Gastroesophageal sphincter (tissue), 4 donors: ENCODE measurements around the gene VPS51. TPM values are rescaled to one million over a fixed set of nuclear protein-coding genes. Genes with fewer than 3 reads are reported as not detected.

Source experiments
- ATAC-seq: fragments of 150-250 bp; one replicate; pipeline ENCODE4 v1.9.1; 2016; ENCODE audit warnings: mild to moderate bottlenecking, moderate library complexity
- H3K27ac ChIP-seq, 4 donors: fragments of 200-600 bp; sonication (generic) in 3 of 4; 1 replicate in 3 of 4; 2 replicates in 1 of 4; pipeline ENCODE4 v1.5.1; 2016 to 2019
- H3K27me3 ChIP-seq: fragments of 200-600 bp; sonication (generic); one replicate; pipeline ENCODE4 v1.5.1; 2019
- H3K36me3 ChIP-seq, 2 donors: fragments of 200-600 bp; sonication (generic); one replicate each; pipeline ENCODE4 v1.5.1; 2019; ENCODE audit warnings: control low read depth in 1 of 2
- H3K4me1 ChIP-seq, 3 donors: fragments of 200-600 bp; sonication (generic); 1 replicate in 2 of 3; 2 replicates in 1 of 3; pipeline ENCODE4 v1.5.1; 2016 to 2019; ENCODE audit warnings: control low read depth in 2 of 3
- H3K4me3 ChIP-seq, 2 donors: fragments of 200-600 bp; sonication (generic); one replicate each; pipeline ENCODE4 v1.5.1; 2019; ENCODE audit warnings: mild to moderate bottlenecking in 1 of 2, moderate library complexity in 1 of 2
- H3K9me3 ChIP-seq, 3 donors: fragments of 200-600 bp; sonication (generic); one replicate each; pipeline ENCODE4 v1.5.1; 2017 to 2019; ENCODE audit warnings: control low read depth in 2 of 3
- CTCF ChIP-seq, 4 experiments: fragments of 200-600 bp in 2 of 4; fragments of 450-650 bp in 2 of 4; sonication (generic) in 1 of 4; IDR thresholded peaks; one replicate each; pipeline ENCODE4 v1.5.1; 2017 to 2019; ENCODE audit warnings: antibody characterized with exemption in 4 of 4, mild to moderate bottlenecking in 2 of 4, moderate library complexity in 2 of 4
- EP300 ChIP-seq: sonication (generic); formaldehyde crosslinking; IDR thresholded peaks from one replicate; pipeline ENCODE4 v1.6.1; 2017; ENCODE audit warnings: antibody characterized with exemption, mild to moderate bottlenecking
- POLR2A ChIP-seq, 2 donors: fragments of 450-650 bp; IDR thresholded peaks; one replicate each; pipeline ENCODE4 v1.6.1; 2017; ENCODE audit warnings: antibody characterized with exemption in 2 of 2, mild to moderate bottlenecking in 2 of 2, moderate library complexity in 1 of 2
- POLR2AphosphoS5 ChIP-seq: sonication (generic); formaldehyde crosslinking; IDR thresholded peaks from one replicate; pipeline ENCODE4 v1.6.1; 2017; ENCODE audit warnings: antibody characterized with exemption
- WGBS, 2 donors: methylation state at CpG; one replicate each; pipeline ENCODE4 v1.1.5; 2018; ENCODE audit warnings: low coverage in 1 of 2; 5-methylcytosine and 5-hydroxymethylcytosine counted together
- total RNA-seq, 4 donors: library from RNA; depleted of rRNA; stranded (reverse); fragments of >200 nt; gene quantifications; one replicate each; pipeline ENCODE4 v1.1.0, GENCODE V29; 2016

Gene VPS51
- total RNA-seq, 4 donors from 2014 or later = 374 to 526 (median 407) TPM

DNA sequence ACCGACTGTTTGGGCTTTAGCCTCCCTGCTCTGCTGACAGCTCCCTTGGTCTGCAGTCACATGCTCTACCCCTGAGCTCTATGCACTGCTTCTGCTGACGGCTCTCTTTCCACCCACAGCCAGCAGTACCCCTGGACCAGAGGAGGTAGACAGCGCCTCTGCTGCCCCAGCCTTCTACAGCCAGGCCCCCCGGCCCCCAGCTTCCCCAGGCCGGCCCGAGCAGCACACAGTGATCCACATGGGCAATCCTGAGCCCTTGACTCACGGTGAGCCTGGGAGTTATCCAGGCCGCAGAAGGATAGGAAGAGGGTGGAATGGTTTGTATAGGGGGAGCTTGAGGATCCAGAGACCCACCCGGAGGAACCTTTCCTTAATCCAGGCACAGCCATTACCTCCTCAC lies 9.2 kb upstream of the VPS51 start:
- Histone ChIP-seq H3K27me3 (no peaks in the 10 kb centered on the region), H3K4me1 (peaks cover 0 to 24% (median 14%) of the 10 kb centered on the region in 3 donors), H3K4me3 (no peak overlapping the region), H3K9me3 (no peaks in the 10 kb centered on the region), H3K36me3 (peaks cover 0 to 51% of the 10 kb centered on the region in 2 donors), H3K27ac (no peak overlapping the region)
- no peak for ATAC-seq
- WGBS, 2 donors = 81 to 100% methylated on average over 2 to 3 of the region's 9 CpGs
- TF ChIP-seq POLR2AphosphoS5 = no peak
- TF ChIP-seq CTCF (IDR thresholded peaks at IDR 0.05) = no peak
- TF ChIP-seq EP300 = no peak
- no peak for TF ChIP-seq POLR2A (IDR thresholded peaks at IDR 0.05)

DNA sequence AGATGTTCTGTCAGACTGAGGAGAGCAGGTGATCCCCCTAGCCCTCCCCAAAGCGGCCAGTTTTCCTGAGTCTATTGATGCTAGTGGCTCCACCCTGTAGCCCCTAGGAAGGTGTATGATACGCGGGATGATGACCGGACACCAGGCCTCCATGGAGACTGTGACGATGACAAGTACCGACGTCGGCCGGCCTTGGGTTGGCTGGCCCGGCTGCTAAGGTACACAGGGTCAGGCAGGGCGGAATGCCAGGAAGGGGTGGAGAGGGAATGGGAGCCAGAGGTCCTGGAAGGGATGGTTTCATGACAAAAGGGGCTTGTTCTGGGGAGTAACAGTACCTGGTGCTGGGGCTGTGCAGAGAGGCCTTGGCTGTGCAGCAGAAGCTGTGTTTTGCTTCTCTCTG lies 8.8 kb upstream of the VPS51 start:
- Histone ChIP-seq H3K27ac (no peak overlapping the region), H3K4me1 (peaks cover 0 to 24% (median 14%) of the 10 kb centered on the region in 3 donors), H3K9me3 (no peaks in the 10 kb centered on the region), H3K36me3 (peaks cover 0 to 51% of the 10 kb centered on the region in 2 donors), H3K4me3 (no peak overlapping the region), H3K27me3 (no peaks in the 10 kb centered on the region)
- WGBS, 2 donors = 80% methylated on average over 6 of the region's 11 CpGs; no CpG with 5 or more reads in 1 of the 2 donors
- ATAC-seq = no peak
- TF ChIP-seq POLR2AphosphoS5 (no peak), CTCF (IDR thresholded peaks at IDR 0.05) (no peak), EP300 (no peak), POLR2A (IDR thresholded peaks at IDR 0.05) (no peak)

DNA sequence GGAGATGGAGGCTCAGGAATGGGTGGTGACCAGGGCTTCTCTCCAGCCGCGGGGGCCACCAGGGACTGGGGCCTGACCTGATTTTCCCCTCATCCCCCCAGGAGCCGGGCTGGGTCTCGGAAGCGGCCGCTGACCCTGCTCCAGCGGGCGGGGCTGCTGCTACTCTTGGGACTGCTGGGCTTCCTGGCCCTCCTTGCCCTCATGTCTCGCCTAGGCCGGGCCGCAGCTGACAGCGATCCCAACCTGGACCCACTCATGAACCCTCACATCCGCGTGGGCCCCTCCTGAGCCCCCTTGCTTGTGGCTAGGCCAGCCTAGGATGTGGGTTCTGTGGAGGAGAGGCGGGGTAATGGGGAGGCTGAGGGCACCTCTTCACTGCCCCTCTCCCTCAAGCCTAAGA lies 8.2 kb upstream of the VPS51 start:
- H3K4me1 ChIP-seq = peaks cover 0 to 24% (median 14%) of the 10 kb centered on the region in 3 donors
- TF ChIP-seq POLR2AphosphoS5 (no peak), POLR2A (IDR thresholded peaks at IDR 0.05) (no peak), EP300 (no peak), CTCF (IDR thresholded peaks at IDR 0.05) (no peak)
- WGBS, 2 donors = no CpG with 5 or more reads among the region's 15 CpGs
- no peak overlapping the region for H3K4me3 ChIP-seq
- H3K27ac ChIP-seq = no peak overlapping the region
- ATAC-seq = no peak
- no peaks in the 10 kb centered on the region for H3K9me3 ChIP-seq
- no peaks in the 10 kb centered on the region for H3K27me3 ChIP-seq
- H3K36me3 ChIP-seq = peaks cover 0 to 51% of the 10 kb centered on the region in 2 donors

GRCh38 chr11:65089621-65090020 lies 6.4 kb upstream of the VPS51 start:
- Histone ChIP-seq H3K36me3 (peaks cover 0 to 51% of the 10 kb centered on the region in 2 donors), H3K27me3 (no peaks in the 10 kb centered on the region), H3K27ac (no peak overlapping the region), H3K9me3 (no peaks in the 10 kb centered on the region), H3K4me1 (peaks cover 0 to 14% (median 7%) of the 10 kb centered on the region in 3 donors), H3K4me3 (no peak overlapping the region)
- ATAC-seq = no peak
- 95% methylated on average over 3 of the region's 4 CpGs; no CpG with 5 or more reads in 1 of the 2 donors for WGBS, 2 donors
- no peak for TF ChIP-seq CTCF (IDR thresholded peaks at IDR 0.05)
- TF ChIP-seq EP300 = no peak
- TF ChIP-seq POLR2A (IDR thresholded peaks at IDR 0.05) = no peak
- no peak for TF ChIP-seq POLR2AphosphoS5

DNA sequence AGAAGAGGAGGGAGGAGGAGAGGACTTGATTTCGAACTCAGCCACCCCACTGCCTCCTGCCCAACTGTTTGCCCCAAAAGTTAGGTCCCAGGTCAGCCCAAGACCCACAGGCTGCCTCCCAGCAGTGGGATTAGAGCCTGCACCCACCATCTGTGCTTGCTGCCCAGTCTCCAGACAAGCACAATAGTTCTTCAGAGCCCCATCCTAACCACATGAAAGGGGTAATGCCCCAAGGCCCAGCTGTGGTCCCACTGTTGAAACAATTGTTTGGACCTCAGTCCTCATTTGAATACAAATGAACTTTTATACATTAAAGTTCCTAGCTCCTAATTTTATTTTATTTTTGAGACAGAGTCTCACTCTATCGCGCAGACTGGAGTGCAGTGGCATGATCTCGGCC lies 5.4 kb upstream of the VPS51 start:
- Histone ChIP-seq H3K4me1 (peaks cover 0 to 7% (median under 1%) of the 10 kb centered on the region in 3 donors), H3K4me3 (no peak overlapping the region), H3K36me3 (peaks cover 0 to 44% of the 10 kb centered on the region in 2 donors), H3K27me3 (no peaks in the 10 kb centered on the region), H3K27ac (no peak overlapping the region), H3K9me3 (no peaks in the 10 kb centered on the region)
- WGBS, 2 donors = 97 to 98% methylated on average over 3 to 4 of the region's 4 CpGs
- TF ChIP-seq EP300 (no peak), POLR2AphosphoS5 (no peak), POLR2A (IDR thresholded peaks at IDR 0.05) (no peak), CTCF (IDR thresholded peaks at IDR 0.05) (no peak)
- ATAC-seq = no peak
